Measurements from ENCODE around the gene ARL17B.
"Not testable (repeated sequence)": the region's sequence is repeated elsewhere in the genome, so short reads cannot be mapped to it uniquely, and the experiment has no call there.

Gene ARL17B

GRCh38 chr17:46348345-46348744 lies 13.2 kb downstream of the ARL17B start:
- H3K27ac ChIP-seq (ENCODE audit: low read depth, low read length); H3K4me2 ChIP-seq (ENCODE audit: low read length): not testable (repeated sequence)

GRCh38 chr17:46342131-46342530 lies 19.4 kb downstream of the ARL17B start:
- not testable (repeated sequence) for H3K27me3 ChIP-seq (ENCODE audit: control insufficient read depth, low read length); H3K27ac ChIP-seq (ENCODE audit: low read depth, low read length); H3K4me2 ChIP-seq (ENCODE audit: low read length)

More at GRCh38 chr17:46348345-46348744, 13.2 kb downstream of the ARL17B start:
- not testable (repeated sequence) for H3K27me3 ChIP-seq (ENCODE audit: control insufficient read depth, low read length); H3K79me2 ChIP-seq (ENCODE audit: control insufficient read depth, low read length); H3K9me3 ChIP-seq (ENCODE audit: control insufficient read depth, insufficient read depth, low read length); H3K36me3 ChIP-seq (ENCODE audit: control insufficient read depth, low read length); H3F3A ChIP-seq (ENCODE audit: control insufficient read depth, insufficient read depth); H3K4me3 ChIP-seq (ENCODE audit: low read length); H3K4me1 ChIP-seq (ENCODE audit: control insufficient read depth, low read length); H4K20me1 ChIP-seq (ENCODE audit: control insufficient read depth, insufficient read depth, low read depth, low read length); H3K9me2 ChIP-seq (replicated peaks; ENCODE audit: control insufficient read depth, low read length)

GRCh38 chr17:46341220-46341619 lies 20.3 kb downstream of the ARL17B start:
- not testable (repeated sequence) for H3K4me3 ChIP-seq (ENCODE audit: low read length); H4K20me1 ChIP-seq (ENCODE audit: control insufficient read depth, insufficient read depth, low read depth, low read length); H3K4me1 ChIP-seq (ENCODE audit: control insufficient read depth, low read length); H3K9me2 ChIP-seq (replicated peaks; ENCODE audit: control insufficient read depth, low read length); H3K79me2 ChIP-seq (ENCODE audit: control insufficient read depth, low read length); H3K27ac ChIP-seq (ENCODE audit: low read depth, low read length); H3K4me2 ChIP-seq (ENCODE audit: low read length); H3F3A ChIP-seq (ENCODE audit: control insufficient read depth, insufficient read depth); H3K27me3 ChIP-seq (ENCODE audit: control insufficient read depth, low read length); H3K9me3 ChIP-seq (ENCODE audit: control insufficient read depth, insufficient read depth, low read length); H3K36me3 ChIP-seq (ENCODE audit: control insufficient read depth, low read length)

More at GRCh38 chr17:46342131-46342530, 19.4 kb downstream of the ARL17B start:
- H3K4me3 ChIP-seq (ENCODE audit: low read length); H4K20me1 ChIP-seq (ENCODE audit: control insufficient read depth, insufficient read depth, low read depth, low read length); H3K9me3 ChIP-seq (ENCODE audit: control insufficient read depth, insufficient read depth, low read length); H3K36me3 ChIP-seq (ENCODE audit: control insufficient read depth, low read length); H3K4me1 ChIP-seq (ENCODE audit: control insufficient read depth, low read length); H3F3A ChIP-seq (ENCODE audit: control insufficient read depth, insufficient read depth); H3K9me2 ChIP-seq (replicated peaks; ENCODE audit: control insufficient read depth, low read length); H3K79me2 ChIP-seq (ENCODE audit: control insufficient read depth, low read length): not testable (repeated sequence)

GRCh38 chr17:46294831-46295230 lies 66.7 kb downstream of the ARL17B start, which contains the start of gene LRRC37A:
LRRC37A (plus strand) TSS chr17:46295131; CDS start chr17:46295134, 3 bp downstream.
- peaks cover 21% of the 10 kb centered on the region for H3K4me1 ChIP-seq (ENCODE audit: control insufficient read depth, low read length)
- not testable (repeated sequence) for H3K4me2 ChIP-seq (ENCODE audit: low read length); H3K79me2 ChIP-seq (ENCODE audit: control insufficient read depth, low read length); H3K27ac ChIP-seq (ENCODE audit: low read depth, low read length); H3K9me2 ChIP-seq (replicated peaks; ENCODE audit: control insufficient read depth, low read length); H3K4me3 ChIP-seq (ENCODE audit: low read length); H3K36me3 ChIP-seq (ENCODE audit: control insufficient read depth, low read length); H3K9me3 ChIP-seq (ENCODE audit: control insufficient read depth, insufficient read depth, low read length); H4K20me1 ChIP-seq (ENCODE audit: control insufficient read depth, insufficient read depth, low read depth, low read length); H3K27me3 ChIP-seq (ENCODE audit: control insufficient read depth, low read length)
- peaks cover 12% of the 10 kb centered on the region for H3F3A ChIP-seq (ENCODE audit: control insufficient read depth, insufficient read depth)

- peak overlapping the region; percentile 66 for H3K4me3 ChIP-seq (ENCODE audit: low read length)
- H3K27ac ChIP-seq (ENCODE audit: low read depth, low read length) = peak overlapping the region; percentile 92
- H3K36me3 ChIP-seq (ENCODE audit: control insufficient read depth, low read length); H3K9me3 ChIP-seq (ENCODE audit: control insufficient read depth, insufficient read depth, low read length); H3K79me2 ChIP-seq (ENCODE audit: control insufficient read depth, low read length); H3K9me2 ChIP-seq (replicated peaks; ENCODE audit: control insufficient read depth, low read length); H4K20me1 ChIP-seq (ENCODE audit: control insufficient read depth, insufficient read depth, low read depth, low read length); H3K27me3 ChIP-seq (ENCODE audit: control insufficient read depth, low read length): not testable (repeated sequence)
- H3K4me1 ChIP-seq (ENCODE audit: control insufficient read depth, low read length) = peaks cover 27% of the 10 kb centered on the region
- peak overlapping the region; percentile 91 for H3K4me2 ChIP-seq (ENCODE audit: low read length)
- peaks cover 12% of the 10 kb centered on the region for H3F3A ChIP-seq (ENCODE audit: control insufficient read depth, insufficient read depth)
Observed at GRCh38 chr17:46291618-46292017, 69.9 kb downstream of the ARL17B start.

GRCh38 chr17:46290906-46291546 lies 70.5 kb downstream of the ARL17B start:
- H3K9me2 ChIP-seq (replicated peaks; ENCODE audit: control insufficient read depth, low read length); H3K36me3 ChIP-seq (ENCODE audit: control insufficient read depth, low read length); H4K20me1 ChIP-seq (ENCODE audit: control insufficient read depth, insufficient read depth, low read depth, low read length); H3K27me3 ChIP-seq (ENCODE audit: control insufficient read depth, low read length); H3K9me3 ChIP-seq (ENCODE audit: control insufficient read depth, insufficient read depth, low read length); H3K79me2 ChIP-seq (ENCODE audit: control insufficient read depth, low read length): not testable (repeated sequence)
- Histone ChIP-seq H3K4me1 (ENCODE audit: control insufficient read depth, low read length) (peaks cover 30% of the 10 kb centered on the region), H3K4me2 (ENCODE audit: low read length) (peak overlapping the region; percentile 91), H3F3A (ENCODE audit: control insufficient read depth, insufficient read depth) (peaks cover 12% of the 10 kb centered on the region), H3K4me3 (ENCODE audit: low read length) (peak overlapping the region; percentile 66), H3K27ac (ENCODE audit: low read depth, low read length) (peak overlapping the region; percentile 92)

GRCh38 chr17:46287587-46287986 lies 74.0 kb downstream of the ARL17B start:
- H3K36me3 ChIP-seq (ENCODE audit: control insufficient read depth, low read length); H3K79me2 ChIP-seq (ENCODE audit: control insufficient read depth, low read length); H3K4me3 ChIP-seq (ENCODE audit: low read length); H4K20me1 ChIP-seq (ENCODE audit: control insufficient read depth, insufficient read depth, low read depth, low read length); H3K4me2 ChIP-seq (ENCODE audit: low read length); H3K27me3 ChIP-seq (ENCODE audit: control insufficient read depth, low read length); H3K9me2 ChIP-seq (replicated peaks; ENCODE audit: control insufficient read depth, low read length); H3K9me3 ChIP-seq (ENCODE audit: control insufficient read depth, insufficient read depth, low read length); H3K27ac ChIP-seq (ENCODE audit: low read depth, low read length): not testable (repeated sequence)
- Histone ChIP-seq H3F3A (ENCODE audit: control insufficient read depth, insufficient read depth) (peaks cover 12% of the 10 kb centered on the region), H3K4me1 (ENCODE audit: control insufficient read depth, low read length) (peaks cover 30% of the 10 kb centered on the region)
